Lower lobe of right lung (tissue), 2 donors: ENCODE measurements around the gene XRCC1. TPM values are rescaled to one million over a fixed set of nuclear protein-coding genes. Genes with fewer than 3 reads are reported as not detected.

Experiments used
- ATAC-seq, 2 donors: fragments of 200-7000 bp; cut with Tn5 transposase; one replicate each; pipeline ENCODE4 v1.9.1; 2020 to 2022; ENCODE audit warnings: mild to moderate bottlenecking in 2 of 2, moderate library complexity in 2 of 2
- DNase-seq: peaks from one replicate; pipeline ENCODE4 v3.0.0-alpha.2; 2020
- H3K27ac ChIP-seq: fragments of 200-600 bp; one replicate; pipeline ENCODE4 v1.8.0; 2022
- H3K27me3 ChIP-seq: fragments of 200-600 bp; one replicate; pipeline ENCODE4 v1.8.0; 2022; ENCODE audit warnings: low read depth
- H3K36me3 ChIP-seq: fragments of 200-600 bp; one replicate; pipeline ENCODE4 v1.8.0; 2022; ENCODE audit warnings: mild to moderate bottlenecking
- H3K4me1 ChIP-seq: fragments of 200-600 bp; one replicate; pipeline ENCODE4 v1.8.0; 2022
- H3K4me3 ChIP-seq: fragments of 200-600 bp; one replicate; pipeline ENCODE4 v1.8.0; 2022; ENCODE audit warnings: mild to moderate bottlenecking
- H3K9me3 ChIP-seq: fragments of 200-600 bp; one replicate; pipeline ENCODE4 v1.8.0; 2022
- intact Hi-C: fragments of 100-400 bp; cut with DNase I; formaldehyde crosslinking; loops from one replicate; pipeline ENCODE4 v1.11.0; 2022
- total RNA-seq: library from RNA; stranded (reverse); fragmentation: NEBNext Ultra II Directional; extraction: Animal tissue kit (Norgen Biotek cat#: 25700); gene quantifications from one replicate; pipeline ENCODE4 v1.2.1, GENCODE V29; 2021
- TF ChIP-seq, protein P1 (sequence below): fragments of 200-600 bp; IDR thresholded peaks from one replicate; pipeline ENCODE4 v1.8.0; 2022; ENCODE audit warnings: antibody characterized with exemption, mild to moderate bottlenecking
- donor health status: DM: no; HTN: yes; CAD: no; lungs with severe emphysema.

Gene XRCC1
- total RNA-seq, 1 donor from 2014 or later: 26.9 TPM

DNA sequence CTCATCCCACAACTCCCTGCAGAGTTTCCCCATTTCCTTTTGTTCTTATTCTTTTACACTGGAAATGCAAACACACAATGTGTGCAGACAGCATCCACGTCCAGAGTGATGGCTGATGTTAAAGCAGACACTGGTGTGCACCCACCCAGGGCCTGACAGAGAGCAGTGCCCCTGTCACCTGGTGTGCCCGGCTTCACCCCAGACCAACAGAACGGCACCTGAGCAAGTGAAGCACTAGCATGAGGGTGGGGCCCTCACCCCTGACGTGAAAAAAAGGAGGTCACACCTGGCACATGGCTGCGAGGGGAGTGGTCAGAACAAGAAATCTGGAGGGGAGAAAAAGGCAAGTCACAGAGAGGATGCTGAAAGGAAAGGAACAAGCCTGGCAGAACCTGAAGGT is 30.1 kb downstream of the XRCC1 start:
- intact Hi-C loops: no loop called here
- Histone ChIP-seq H3K27me3 (no peaks in the 10 kb centered on the region), H3K27ac (no peak overlapping the region), H3K9me3 (no peaks in the 10 kb centered on the region), H3K4me1 (no peaks in the 10 kb centered on the region), H3K4me3 (no peak overlapping the region), H3K36me3 (peaks cover 66% of the 10 kb centered on the region)
- TF ChIP-seq, protein P1, sequence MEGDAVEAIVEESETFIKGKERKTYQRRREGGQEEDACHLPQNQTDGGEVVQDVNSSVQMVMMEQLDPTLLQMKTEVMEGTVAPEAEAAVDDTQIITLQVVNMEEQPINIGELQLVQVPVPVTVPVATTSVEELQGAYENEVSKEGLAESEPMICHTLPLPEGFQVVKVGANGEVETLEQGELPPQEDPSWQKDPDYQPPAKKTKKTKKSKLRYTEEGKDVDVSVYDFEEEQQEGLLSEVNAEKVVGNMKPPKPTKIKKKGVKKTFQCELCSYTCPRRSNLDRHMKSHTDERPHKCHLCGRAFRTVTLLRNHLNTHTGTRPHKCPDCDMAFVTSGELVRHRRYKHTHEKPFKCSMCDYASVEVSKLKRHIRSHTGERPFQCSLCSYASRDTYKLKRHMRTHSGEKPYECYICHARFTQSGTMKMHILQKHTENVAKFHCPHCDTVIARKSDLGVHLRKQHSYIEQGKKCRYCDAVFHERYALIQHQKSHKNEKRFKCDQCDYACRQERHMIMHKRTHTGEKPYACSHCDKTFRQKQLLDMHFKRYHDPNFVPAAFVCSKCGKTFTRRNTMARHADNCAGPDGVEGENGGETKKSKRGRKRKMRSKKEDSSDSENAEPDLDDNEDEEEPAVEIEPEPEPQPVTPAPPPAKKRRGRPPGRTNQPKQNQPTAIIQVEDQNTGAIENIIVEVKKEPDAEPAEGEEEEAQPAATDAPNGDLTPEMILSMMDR: no peak
- no peak for DNase-seq
- no peak for ATAC-seq

DNA sequence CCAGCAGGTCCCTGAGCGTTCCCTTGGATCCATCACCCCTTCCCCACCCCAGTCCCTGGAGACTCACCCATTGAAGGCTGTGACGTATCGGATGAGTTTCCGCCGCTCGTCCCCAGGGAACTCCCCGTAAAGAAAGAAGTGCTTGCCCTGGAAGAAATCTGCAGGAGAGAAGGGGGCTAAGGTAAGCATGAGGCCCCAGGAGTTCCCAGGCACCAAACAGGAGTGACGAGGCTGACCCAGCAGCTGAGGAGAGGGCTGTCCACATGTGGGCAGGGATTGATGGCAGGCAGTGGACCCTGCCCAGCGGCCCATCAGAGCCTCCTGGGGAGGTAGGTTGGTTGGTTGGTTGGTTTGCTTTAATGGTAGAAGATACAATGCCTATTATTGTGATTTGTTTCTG is 31.2 kb downstream of the XRCC1 start:
- Histone ChIP-seq H3K36me3 (peaks cover 59% of the 10 kb centered on the region), H3K27ac (no peak overlapping the region), H3K9me3 (no peaks in the 10 kb centered on the region), H3K27me3 (no peaks in the 10 kb centered on the region), H3K4me3 (no peak overlapping the region), H3K4me1 (no peaks in the 10 kb centered on the region)
- TF ChIP-seq, protein P1: no peak
- intact Hi-C loops: no loop called here
- no peak for DNase-seq
- ATAC-seq: no peak

DNA sequence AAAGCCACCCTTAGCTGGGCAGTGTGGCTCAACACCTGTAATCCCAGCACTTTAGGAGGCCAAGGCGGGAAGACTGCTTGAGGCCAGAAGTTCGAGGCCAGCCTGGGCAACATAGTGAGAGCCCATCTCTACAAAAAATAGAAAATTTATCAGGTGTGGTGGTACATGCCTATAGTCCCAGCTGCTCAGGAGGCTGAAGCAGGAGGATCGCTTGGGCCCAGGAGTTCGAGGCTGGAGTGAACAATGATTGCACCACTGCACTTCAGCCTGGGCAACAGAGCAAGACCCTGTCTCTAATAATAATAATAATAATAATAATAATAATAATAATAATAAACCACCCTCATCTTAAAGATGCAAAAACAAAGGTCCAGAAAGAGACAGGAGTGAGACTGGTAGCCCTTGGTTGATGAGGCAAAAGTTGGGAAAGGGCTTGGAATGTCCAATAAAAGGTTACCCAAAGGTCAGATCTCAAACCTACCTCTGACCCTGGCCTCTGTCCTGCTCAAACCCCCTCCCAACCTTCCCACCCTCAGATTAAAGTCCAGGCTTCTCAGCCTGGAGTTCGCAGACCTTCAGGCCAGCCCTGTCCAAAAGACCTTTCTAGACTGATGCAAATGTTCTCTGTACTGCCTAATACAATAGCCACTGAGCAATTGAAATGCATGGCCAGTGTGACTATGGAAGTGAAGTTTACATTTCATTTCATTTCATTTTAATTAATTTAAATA is 33.2 kb downstream of the XRCC1 start:
- DNase-seq: no peak
- Histone ChIP-seq H3K27ac (no peak overlapping the region), H3K9me3 (no peaks in the 10 kb centered on the region), H3K36me3 (peaks cover 70% of the 10 kb centered on the region), H3K4me1 (no peaks in the 10 kb centered on the region), H3K4me3 (no peak overlapping the region), H3K27me3 (no peaks in the 10 kb centered on the region)
- no peak for ATAC-seq
- intact Hi-C loops: no loop called here
- TF ChIP-seq, protein P1: no peak

DNA sequence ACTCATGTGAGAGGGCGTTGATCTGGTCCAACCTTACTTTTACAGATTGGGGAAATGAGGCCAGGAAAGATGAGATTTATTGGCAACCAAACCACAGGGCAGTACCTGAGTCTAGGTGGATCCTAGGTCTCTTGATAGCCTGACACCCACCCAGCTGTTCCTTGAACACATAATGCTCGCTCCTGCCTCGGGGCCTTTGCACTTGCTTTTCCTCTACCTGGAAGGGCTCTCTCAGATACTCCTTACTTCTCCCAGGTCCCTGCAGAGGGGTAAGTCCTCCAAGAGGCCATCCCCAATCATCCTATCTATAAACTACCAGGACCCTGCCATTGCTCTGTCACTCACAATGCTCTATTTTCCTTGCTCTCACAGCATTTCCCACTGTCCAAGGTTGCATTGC is 34.9 kb downstream of the XRCC1 start:
- H3K4me1 ChIP-seq: no peaks in the 10 kb centered on the region
- H3K27ac ChIP-seq: no peak overlapping the region
- intact Hi-C loops: no loop called here
- DNase-seq (no peak), ATAC-seq (no peak)
- H3K36me3 ChIP-seq: peaks cover 68% of the 10 kb centered on the region
- no peaks in the 10 kb centered on the region for H3K27me3 ChIP-seq
- TF ChIP-seq, protein P1: no peak
- no peak overlapping the region for H3K4me3 ChIP-seq
- H3K9me3 ChIP-seq: no peaks in the 10 kb centered on the region

DNA sequence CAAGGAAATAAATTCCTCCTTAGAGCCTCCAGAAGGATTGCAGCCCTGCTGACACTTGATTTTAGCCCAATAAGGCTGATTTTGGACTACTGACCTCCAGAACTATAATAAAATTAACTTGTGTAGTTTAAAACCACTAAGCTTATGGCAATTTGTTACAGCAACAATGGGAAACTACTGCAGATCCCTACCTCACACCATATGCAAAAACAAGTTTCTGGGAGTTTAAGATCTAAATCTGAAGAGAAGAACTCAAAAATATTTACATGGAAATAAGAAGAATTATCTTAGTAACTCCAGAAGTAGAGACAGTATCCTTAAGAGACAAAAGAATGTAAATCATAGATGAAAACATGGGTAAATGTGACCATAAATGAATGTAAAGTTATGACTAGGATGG is 36.4 kb downstream of the XRCC1 start:
- H3K4me3 ChIP-seq: no peak overlapping the region
- peaks cover 4% of the 10 kb centered on the region for H3K4me1 ChIP-seq
- no peaks in the 10 kb centered on the region for H3K27me3 ChIP-seq
- no peaks in the 10 kb centered on the region for H3K9me3 ChIP-seq
- no peak overlapping the region for H3K27ac ChIP-seq
- no peak for DNase-seq
- no peak for ATAC-seq
- TF ChIP-seq, protein P1: no peak
- peaks cover 54% of the 10 kb centered on the region for H3K36me3 ChIP-seq
- intact Hi-C loops: no loop called here
